Brain microvascular endothelial cell (primary cell): ENCODE measurements around the gene KCNJ5.
A peak's percentile ranks its signal among the peaks of the same experiment; 100 is the strongest.

Experiments used
- DNase-seq: peaks from one replicate; pipeline ENCODE4 v3.0.0-alpha.2; 2020
- H3K27ac ChIP-seq: fragments of 250-450 bp; sonication (Bioruptor Pico); 2 replicates; pipeline ENCODE4 v1.5.1; 2020; ENCODE audit warnings: mild to moderate bottlenecking, moderate library complexity
- H3K27me3 ChIP-seq: fragments of 250-450 bp; sonication (Bioruptor Pico); replicated peaks from 2 replicates; pipeline ENCODE4 v1.5.1; 2020; ENCODE audit warnings: mild to moderate bottlenecking
- H3K36me3 ChIP-seq: fragments of 250-450 bp; sonication (Bioruptor Pico); replicated peaks from 2 replicates; pipeline ENCODE4 v1.5.1; 2020; ENCODE audit warnings: mild to moderate bottlenecking
- H3K4me3 ChIP-seq: 2 replicates; pipeline ENCODE4 v1.5.1; 2011; ENCODE audit warnings: low read depth, mild to moderate bottlenecking, control low read depth, low read length, moderate library complexity
- CTCF ChIP-seq: IDR thresholded peaks from 2 replicates; pipeline ENCODE4 v1.5.1; 2011; ENCODE audit warnings: low read depth, mild to moderate bottlenecking, moderate library complexity, low read length, control low read depth, inconsistent platforms; ENCODE audit errors: missing control alignments
- in situ Hi-C: cut with HindIII; loops from 2 replicates; pipeline ENCODE4 v1.10.0; 2017; ENCODE audit warnings: low sequenced_read_pairs, low pct_ligation_motif_present

KCNJ5 gene

GRCh38 chr11:128882451-128882850 lies 8.7 kb upstream of the KCNJ5 start:
- TF ChIP-seq CTCF, result no peak
- Histone ChIP-seq H3K4me3 (no peak overlapping the region), H3K36me3 (no peaks in the 10 kb centered on the region), H3K27ac (no peak overlapping the region), H3K27me3 (peaks cover 13% of the 10 kb centered on the region)
- in situ Hi-C loops, result no loop called here
- no peak for DNase-seq

DNA sequence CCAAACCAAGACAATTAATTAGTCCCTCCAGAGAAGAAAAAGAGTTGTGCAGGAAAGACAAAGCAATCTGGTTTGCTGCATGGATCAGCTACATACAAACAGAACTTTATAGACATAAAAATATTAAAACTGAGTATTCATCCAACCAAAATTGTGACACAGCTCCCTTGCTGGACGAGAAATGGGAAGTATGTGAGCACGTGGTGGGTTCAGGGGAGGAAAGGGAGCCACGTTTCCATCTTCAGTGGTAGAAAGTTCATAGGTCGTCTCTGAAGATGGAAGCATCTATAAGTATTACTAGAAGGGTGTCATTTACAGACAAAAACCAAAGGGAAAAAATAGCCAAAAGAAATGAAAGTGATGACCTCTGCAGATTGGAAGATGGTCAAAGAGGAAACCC lies 7.1 kb upstream of the KCNJ5 start:
- no peak for DNase-seq
- peaks cover 20% of the 10 kb centered on the region for H3K27me3 ChIP-seq
- TF ChIP-seq CTCF, result no peak
- no peak overlapping the region for H3K27ac ChIP-seq
- no peak overlapping the region for H3K4me3 ChIP-seq
- H3K36me3 ChIP-seq, result no peaks in the 10 kb centered on the region
- in situ Hi-C loops, result no loop called here

DNA sequence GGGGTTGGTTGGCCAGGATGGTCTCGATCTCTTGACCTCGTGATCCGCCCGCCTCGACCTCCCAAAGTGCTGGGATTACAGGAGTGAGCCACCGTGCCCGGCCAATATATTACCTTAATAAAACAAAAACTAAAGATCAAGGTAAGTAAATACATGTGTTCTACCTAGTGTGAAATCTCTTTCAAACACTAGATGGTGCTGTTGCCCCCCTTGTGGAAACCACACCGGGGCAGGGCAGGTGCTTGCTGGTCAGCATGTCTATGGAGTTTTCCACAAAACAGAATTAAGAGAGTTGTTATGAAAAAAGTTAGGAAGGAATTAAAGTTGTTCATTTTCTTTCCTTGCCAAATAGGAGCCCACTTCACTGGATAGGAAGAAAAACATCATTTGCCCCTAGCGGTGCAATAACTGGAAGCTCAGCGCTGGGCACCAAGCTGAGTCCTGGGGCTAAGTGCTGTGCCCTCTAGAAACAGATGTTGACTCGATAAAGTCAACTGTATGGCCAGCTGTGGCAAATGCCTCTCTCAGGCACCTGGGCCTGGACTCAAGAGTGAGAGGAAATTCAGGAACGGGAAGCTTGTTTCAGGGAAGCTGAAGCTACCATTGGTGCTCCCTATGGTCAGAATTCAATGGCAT lies 6.3 kb upstream of the KCNJ5 start:
- Histone ChIP-seq H3K36me3 (no peaks in the 10 kb centered on the region), H3K27me3 (peaks cover 25% of the 10 kb centered on the region), H3K27ac (no peak overlapping the region), H3K4me3 (no peak overlapping the region)
- in situ Hi-C loops, result no loop called here
- TF ChIP-seq CTCF, result peak; percentile 80
- peak; percentile 45 for DNase-seq

DNA sequence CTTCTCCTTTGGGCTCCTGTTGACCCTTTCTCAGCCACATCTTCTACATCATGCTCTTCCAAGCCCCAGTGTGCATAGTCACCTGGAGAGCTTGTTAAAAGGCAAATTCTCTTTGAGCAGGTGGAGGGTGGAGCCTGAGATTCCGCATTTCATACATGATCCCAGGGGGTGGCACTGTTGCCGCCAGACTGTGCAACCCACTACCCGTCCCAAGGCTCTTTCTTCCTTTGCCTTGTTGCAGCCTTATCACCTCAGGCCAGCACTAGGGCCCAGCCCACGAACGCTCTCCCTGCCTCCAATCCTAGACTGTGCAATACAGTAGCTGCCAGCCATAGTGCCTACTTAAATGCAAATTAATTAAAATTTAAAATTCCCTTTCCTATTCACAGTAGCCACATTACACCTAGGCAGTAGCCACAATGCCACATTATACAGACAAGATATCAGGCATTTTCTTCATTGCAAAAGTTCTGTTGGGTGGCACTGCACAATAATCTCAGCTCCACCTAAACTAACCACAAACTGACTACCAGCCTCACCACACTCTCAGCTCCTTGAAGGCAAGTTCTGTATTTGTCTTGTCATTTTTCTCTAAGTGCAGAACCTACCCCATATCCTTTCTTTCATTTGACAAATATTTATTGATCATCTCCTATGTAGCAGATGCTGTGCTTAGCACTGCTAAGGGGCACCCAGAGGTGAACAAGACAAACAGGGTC lies 4.6 kb upstream of the KCNJ5 start:
- in situ Hi-C loops, result no loop called here
- Histone ChIP-seq H3K36me3 (no peaks in the 10 kb centered on the region), H3K27ac (no peak overlapping the region), H3K4me3 (no peak overlapping the region), H3K27me3 (peaks cover 35% of the 10 kb centered on the region)
- DNase-seq, result no peak
- TF ChIP-seq CTCF, result peak; percentile 57

DNA sequence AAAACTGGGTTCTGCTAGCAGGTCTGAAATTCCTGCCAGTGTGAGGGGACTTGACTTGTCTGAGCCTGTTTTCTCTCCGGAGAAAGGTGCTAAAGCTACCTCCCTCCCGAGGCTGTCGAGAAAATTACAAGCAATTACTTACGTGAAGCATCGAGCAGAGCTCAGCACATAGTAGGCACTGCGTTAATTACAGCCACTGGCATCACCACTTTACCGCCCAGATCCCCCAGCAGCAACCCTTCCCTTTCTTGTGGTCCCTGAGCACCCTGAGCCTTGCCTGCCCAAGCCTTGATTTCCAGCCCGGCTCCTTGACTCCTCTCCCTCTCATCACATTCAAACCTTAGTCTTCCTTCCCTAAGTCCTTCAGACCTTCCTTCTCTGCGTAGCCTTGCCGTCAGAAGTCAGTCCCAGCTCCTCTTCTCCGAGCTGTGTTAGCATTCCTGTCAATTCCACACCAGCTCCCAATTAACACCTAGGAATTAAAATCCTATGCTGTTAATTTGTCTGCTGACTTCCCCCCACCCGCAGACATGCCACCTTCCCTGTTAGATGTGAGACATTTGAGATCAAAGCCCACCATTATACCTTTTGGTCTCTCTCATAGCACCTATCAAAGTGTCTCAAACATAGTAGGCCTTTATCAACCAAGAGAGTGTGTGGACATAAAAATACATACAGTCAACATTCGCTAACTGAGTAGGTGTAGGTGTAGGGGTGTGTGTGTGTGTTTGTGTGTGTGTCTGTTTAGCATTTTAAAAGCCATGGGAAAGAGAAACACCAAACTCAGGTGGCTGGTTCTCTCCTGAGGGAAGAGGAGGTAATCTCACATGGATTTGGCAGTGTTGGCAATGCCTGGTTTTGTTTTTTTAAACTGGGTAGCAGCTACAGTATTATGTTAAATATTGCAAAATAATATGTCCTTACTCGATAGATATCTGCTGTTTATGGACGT lies 2.8 kb upstream of the KCNJ5 start:
- no peak overlapping the region for H3K4me3 ChIP-seq
- peaks cover 33% of the 10 kb centered on the region for H3K27me3 ChIP-seq
- TF ChIP-seq CTCF, result no peak
- H3K27ac ChIP-seq, result no peak overlapping the region
- no peaks in the 10 kb centered on the region for H3K36me3 ChIP-seq
- DNase-seq, result no peak
- in situ Hi-C loops, result no loop called here
